HS-27A (cell line): ENCODE results near the gene RAI2.

ENCODE experiments used
- DNase-seq: peaks from one replicate; pipeline ENCODE4 v3.0.0-alpha.2; 2012; ENCODE audit warnings: low read depth, missing footprints

Gene RAI2

GRCh38 chrX:17779434-17779833 is 81.7 kb downstream of the RAI2 start:
- DNase-seq, result no peak

GRCh38 chrX:17778997-17779396 is 82.1 kb downstream of the RAI2 start:
- no peak for DNase-seq

GRCh38 chrX:17774053-17774452 is 87.0 kb downstream of the RAI2 start:
- no peak for DNase-seq

- DNase-seq, result no peak
These were observed 87.7 kb downstream of the RAI2 start for GRCh38 chrX:17773221-17773876.

- DNase-seq, result no peak
These were observed 91.3 kb downstream of the RAI2 start for GRCh38 chrX:17769701-17770269.

- no peak for DNase-seq
These were observed 92.1 kb downstream of the RAI2 start for GRCh38 chrX:17768997-17769396.

- no peak for DNase-seq
These were observed 93.4 kb downstream of the RAI2 start for GRCh38 chrX:17767734-17768133.

GRCh38 chrX:17759990-17760389 is 101.1 kb downstream of the RAI2 start:
- DNase-seq, result no peak

GRCh38 chrX:17758382-17758781 is 102.7 kb downstream of the RAI2 start:
- DNase-seq, result no peak

- DNase-seq, result no peak
These were observed 110.7 kb downstream of the RAI2 start for GRCh38 chrX:17750436-17750835.
